K562 (cell line): Measurements from ENCODE around the gene SORCS2.

Experiments
- MAZ ChIP-seq, 2 experiments: fragments of 450-650 bp in 1 of 2; sonication (generic) in 1 of 2; formaldehyde crosslinking; IDR thresholded peaks in 1 of 2; conservative IDR thresholded peaks in 1 of 2; 2 replicates each; pipeline versions ENCODE4 v1.4.0 to v1.5.0; 2020; ENCODE audit warnings: mild to moderate bottlenecking in 1 of 2, missing genetic modification reagents in 1 of 2
- POLR2AphosphoS5 ChIP-seq: IDR thresholded peaks from 2 replicates; pipeline ENCODE4 v1.6.1; 2011; ENCODE audit warnings: mild to moderate bottlenecking, low read depth, low read length, moderate library complexity; ENCODE audit not compliant: control insufficient read depth, insufficient read depth
- RNF2 ChIP-seq: sonication (generic); IDR thresholded peaks from 2 replicates; pipeline ENCODE4 v1.6.1; 2016
- SIN3A ChIP-seq, 2 experiments: fragments of 150-350 bp in 1 of 2; IDR thresholded peaks; 2 replicates each; pipeline ENCODE4 v1.6.1; 2011 to 2016; ENCODE audit warnings: borderline replicate concordance in 2 of 2, low read depth in 2 of 2, low read length in 2 of 2, mild to moderate bottlenecking in 2 of 2, moderate library complexity in 2 of 2; ENCODE audit not compliant: control insufficient read depth in 1 of 2
- TAF1 ChIP-seq: IDR thresholded peaks from 2 replicates; pipeline ENCODE4 v1.6.1; 2011; ENCODE audit warnings: mild to moderate bottlenecking, low read length, moderate library complexity; ENCODE audit not compliant: insufficient read depth, control insufficient read depth, severe bottlenecking; ENCODE audit errors: extremely low read depth
- ZNF830 ChIP-seq: fragments of 250-450 bp; sonication (Bioruptor Pico); IDR thresholded peaks from 2 replicates; pipeline ENCODE4 v1.5.0; 2021; ENCODE audit warnings: mild to moderate bottlenecking
- TF ChIP-seq, protein P1 (sequence below): sonication (generic); formaldehyde crosslinking; IDR thresholded peaks from 2 replicates; pipeline ENCODE4 v1.8.1; 2022; ENCODE audit warnings: missing genetic modification reagents
- TF ChIP-seq, protein P2 (sequence below): fragments of 250-450 bp; sonication (Bioruptor Pico); IDR thresholded peaks from 2 replicates; pipeline ENCODE4 v1.6.1; 2021; ENCODE audit warnings: mild to moderate bottlenecking

DNA sequence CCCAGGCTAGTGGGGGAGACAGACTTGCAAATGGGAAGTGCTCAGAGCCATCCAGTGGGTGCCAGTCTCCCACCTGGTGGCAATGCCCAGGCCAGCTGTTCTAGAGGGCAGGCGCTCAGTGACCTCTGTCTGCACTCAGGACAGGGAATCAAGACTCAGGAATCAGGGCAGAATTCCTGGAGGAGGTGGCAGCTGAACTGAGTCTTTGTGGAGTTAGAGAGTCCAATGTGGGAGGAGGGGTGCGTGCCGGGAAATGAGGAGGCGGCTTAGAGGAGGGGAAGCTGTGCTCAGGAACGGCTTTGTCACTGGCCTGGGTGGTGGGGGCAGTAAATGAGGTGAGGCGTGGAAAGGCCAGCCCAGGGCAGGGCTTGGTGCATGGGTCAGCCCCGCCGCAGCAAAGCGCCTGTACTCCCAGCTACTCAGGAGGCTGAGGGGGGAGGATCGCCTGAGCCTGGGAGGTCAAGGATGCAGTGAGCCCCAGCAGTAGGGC is 31.3 kb upstream of the SORCS2 start:
- TF ChIP-seq TAF1 (no peak), RNF2 (no peak), POLR2AphosphoS5 (no peak), MAZ (CRISPR knock-in tag; conservative IDR thresholded peaks at IDR 0.05 in 1 of 2, IDR thresholded peaks at IDR 0.05 in 1 of 2) (no peak), SIN3A (IDR thresholded peaks at IDR 0.05; ENCODE audit: borderline replicate concordance in 2 of 2, control insufficient read depth in 1 of 2, low read depth in 2 of 2, low read length in 2 of 2) (no peak), ZNF830 (CRISPR knock-in tag) (no peak)
- TF ChIP-seq, protein P1, sequence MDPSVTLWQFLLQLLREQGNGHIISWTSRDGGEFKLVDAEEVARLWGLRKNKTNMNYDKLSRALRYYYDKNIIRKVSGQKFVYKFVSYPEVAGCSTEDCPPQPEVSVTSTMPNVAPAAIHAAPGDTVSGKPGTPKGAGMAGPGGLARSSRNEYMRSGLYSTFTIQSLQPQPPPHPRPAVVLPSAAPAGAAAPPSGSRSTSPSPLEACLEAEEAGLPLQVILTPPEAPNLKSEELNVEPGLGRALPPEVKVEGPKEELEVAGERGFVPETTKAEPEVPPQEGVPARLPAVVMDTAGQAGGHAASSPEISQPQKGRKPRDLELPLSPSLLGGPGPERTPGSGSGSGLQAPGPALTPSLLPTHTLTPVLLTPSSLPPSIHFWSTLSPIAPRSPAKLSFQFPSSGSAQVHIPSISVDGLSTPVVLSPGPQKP (CRISPR knock-in tag): no peak
- TF ChIP-seq, protein P2, sequence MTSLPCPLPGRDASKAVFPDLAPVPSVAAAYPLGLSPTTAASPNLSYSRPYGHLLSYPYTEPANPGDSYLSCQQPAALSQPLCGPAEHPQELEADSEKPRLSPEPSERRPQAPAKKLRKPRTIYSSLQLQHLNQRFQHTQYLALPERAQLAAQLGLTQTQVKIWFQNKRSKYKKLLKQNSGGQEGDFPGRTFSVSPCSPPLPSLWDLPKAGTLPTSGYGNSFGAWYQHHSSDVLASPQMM (CRISPR knock-in tag): no peak
